DLD1 (cell line): Measurements from ENCODE around the gene GPR173.

Source experiments
- in situ Hi-C: cut with HindIII; loops from 2 replicates; pipeline ENCODE4 v1.10.0; 2017; ENCODE audit warnings: low sequenced_read_pairs

The GPR173 gene

GRCh38 chrX:53065104-53065503 is 16.5 kb downstream of the GPR173 start:
- in situ Hi-C loops, result no loop called here

- in situ Hi-C loops, result no loop called here
These were observed 22.5 kb downstream of the GPR173 start for GRCh38 chrX:53071064-53071463.

GRCh38 chrX:53071604-53072417 is 23.2 kb downstream of the GPR173 start:
- in situ Hi-C loops, result no loop called here

- in situ Hi-C loops, result no loop called here
These were observed 24.0 kb downstream of the GPR173 start for GRCh38 chrX:53072418-53073114.

- in situ Hi-C loops, result no loop called here
These were observed 24.6 kb downstream of the GPR173 start for GRCh38 chrX:53073115-53073586.

GRCh38 chrX:53075011-53075410 is 26.4 kb downstream of the GPR173 start:
- in situ Hi-C loops, result no loop called here

GRCh38 chrX:53076671-53077070 is 28.1 kb downstream of the GPR173 start:
- in situ Hi-C loops, result no loop called here

GRCh38 chrX:53077207-53078197 is 28.9 kb downstream of the GPR173 start:
- in situ Hi-C loops, result no loop called here

GRCh38 chrX:53078943-53079342 is 30.4 kb downstream of the GPR173 start:
- in situ Hi-C loops, result no loop called here

- in situ Hi-C loops, result no loop called here
These were observed 32.3 kb downstream of the GPR173 start for GRCh38 chrX:53080628-53081580.

GRCh38 chrX:53081925-53082772 is 33.6 kb downstream of the GPR173 start, which contains the start of gene TSPYL2:
TSPYL2 (plus strand) TSS chrX:53082367; CDS start chrX:53082499, 132 bp downstream.
- in situ Hi-C loops, result no loop called here

GRCh38 chrX:53082773-53083616 is 34.4 kb downstream of the GPR173 start:
- in situ Hi-C loops, result no loop called here

- in situ Hi-C loops, result no loop called here
These were observed 35.5 kb downstream of the GPR173 start for GRCh38 chrX:53084043-53084570.

GRCh38 chrX:53084863-53085262 is 36.3 kb downstream of the GPR173 start:
- in situ Hi-C loops, result no loop called here

GRCh38 chrX:53085661-53086229 is 37.2 kb downstream of the GPR173 start:
- in situ Hi-C loops, result no loop called here

GRCh38 chrX:53086464-53086863 is 37.9 kb downstream of the GPR173 start:
- in situ Hi-C loops, result no loop called here

- in situ Hi-C loops, result no loop called here
These were observed 38.8 kb downstream of the GPR173 start for GRCh38 chrX:53087388-53087831.
